Left lung (tissue), 10 donors: ENCODE measurements around the gene PTRH1. TPM values are rescaled to one million over a fixed set of nuclear protein-coding genes. Genes with fewer than 3 reads are reported as not detected.

Experiments
- ATAC-seq: fragments of 200-7000 bp; cut with Tn5 transposase; one replicate; pipeline ENCODE4 v1.9.1; 2020; ENCODE audit warnings: moderate library complexity
- DNase-seq, 4 donors: peaks; one replicate each; pipeline ENCODE4 v3.0.0-alpha.2; 2013 to 2020
- H3K27ac ChIP-seq, 2 donors: fragments of 200-600 bp; sonication (generic) in 1 of 2; one replicate each; pipeline versions ENCODE4 v1.5.0 to v1.8.0; 2020 to 2021
- H3K27me3 ChIP-seq, 2 donors: fragments of 200-600 bp; sonication (generic) in 1 of 2; one replicate each; pipeline versions ENCODE4 v1.5.0 to v1.8.0; 2020 to 2021
- H3K36me3 ChIP-seq, 2 donors: fragments of 200-600 bp; sonication (generic) in 1 of 2; one replicate each; pipeline versions ENCODE4 v1.5.0 to v1.8.0; 2020 to 2021
- H3K4me1 ChIP-seq, 2 donors: fragments of 200-600 bp; one replicate each; pipeline ENCODE4 v1.8.0; 2021
- H3K4me3 ChIP-seq, 2 donors: fragments of 200-600 bp; sonication (generic) in 1 of 2; one replicate each; pipeline versions ENCODE4 v1.5.0 to v1.8.0; 2020 to 2021; ENCODE audit warnings: mild to moderate bottlenecking in 1 of 2
- H3K9me3 ChIP-seq, 2 donors: fragments of 200-600 bp; sonication (generic) in 1 of 2; one replicate each; pipeline versions ENCODE4 v1.5.0 to v1.8.0; 2020 to 2021
- intact Hi-C, 2 donors: fragments of 100-400 bp; cut with DNase I; formaldehyde crosslinking; loops; one replicate each; pipeline versions ENCODE4 v1.11.2 to v1.14.2; 2022
- polyA plus RNA-seq, 6 donors: library from polyadenylated mRNA; unstranded; fragments of 120-200 nt; gene quantifications; one replicate each; pipeline ENCODE4 v1.2.1, GENCODE V29; 2013; ENCODE audit not compliant: insufficient read length in 6 of 6
- total RNA-seq, 2 donors: library from RNA; stranded (reverse); fragmentation: NEBNext Ultra II Directional; extraction: Animal tissue kit (Norgen Biotek cat#: 25700); gene quantifications; one replicate each; pipeline ENCODE4 v1.2.1, GENCODE V29; 2021
- TF ChIP-seq, protein P1 (sequence below), 2 donors: fragments of 200-600 bp; sonication (generic) in 1 of 2; IDR thresholded peaks; one replicate each; pipeline versions ENCODE4 v1.5.0 to v1.8.0; 2021; ENCODE audit warnings: antibody characterized with exemption in 2 of 2
- donor health status: DM: no; HTN: yes; CAD: no.
- donor health status: DM: no; HTN: no; CAD: no.

Gene PTRH1
- total and polyA plus RNA-seq, 8 donors = 3.6 to 20.2 (median 6.8) TPM

GRCh38 chr9:127684576-127684975, 30.9 kb downstream of the PTRH1 start:
- Histone ChIP-seq H3K4me3 (no peak overlapping the region), H3K4me1 (no peaks in the 10 kb centered on the region), H3K27me3 (no peaks in the 10 kb centered on the region), H3K36me3 (peaks cover 0 to 78% of the 10 kb centered on the region in 2 donors), H3K9me3 (no peaks in the 10 kb centered on the region), H3K27ac (no peak overlapping the region)
- intact Hi-C loops = no loop called here
- ATAC-seq (no peak), DNase-seq (no peak)
- TF ChIP-seq, protein P1, sequence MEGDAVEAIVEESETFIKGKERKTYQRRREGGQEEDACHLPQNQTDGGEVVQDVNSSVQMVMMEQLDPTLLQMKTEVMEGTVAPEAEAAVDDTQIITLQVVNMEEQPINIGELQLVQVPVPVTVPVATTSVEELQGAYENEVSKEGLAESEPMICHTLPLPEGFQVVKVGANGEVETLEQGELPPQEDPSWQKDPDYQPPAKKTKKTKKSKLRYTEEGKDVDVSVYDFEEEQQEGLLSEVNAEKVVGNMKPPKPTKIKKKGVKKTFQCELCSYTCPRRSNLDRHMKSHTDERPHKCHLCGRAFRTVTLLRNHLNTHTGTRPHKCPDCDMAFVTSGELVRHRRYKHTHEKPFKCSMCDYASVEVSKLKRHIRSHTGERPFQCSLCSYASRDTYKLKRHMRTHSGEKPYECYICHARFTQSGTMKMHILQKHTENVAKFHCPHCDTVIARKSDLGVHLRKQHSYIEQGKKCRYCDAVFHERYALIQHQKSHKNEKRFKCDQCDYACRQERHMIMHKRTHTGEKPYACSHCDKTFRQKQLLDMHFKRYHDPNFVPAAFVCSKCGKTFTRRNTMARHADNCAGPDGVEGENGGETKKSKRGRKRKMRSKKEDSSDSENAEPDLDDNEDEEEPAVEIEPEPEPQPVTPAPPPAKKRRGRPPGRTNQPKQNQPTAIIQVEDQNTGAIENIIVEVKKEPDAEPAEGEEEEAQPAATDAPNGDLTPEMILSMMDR (IDR thresholded peaks at IDR 0.05) = no peak

- Histone ChIP-seq H3K9me3 (no peaks in the 10 kb centered on the region), H3K27me3 (no peaks in the 10 kb centered on the region), H3K27ac (no peak overlapping the region), H3K4me3 (no peak overlapping the region), H3K4me1 (no peaks in the 10 kb centered on the region), H3K36me3 (peaks cover 0 to 76% of the 10 kb centered on the region in 2 donors)
- intact Hi-C loops = no loop called here
- ATAC-seq (no peak), DNase-seq (no peak)
- TF ChIP-seq, protein P1 (IDR thresholded peaks at IDR 0.05) = no peak
Measured at GRCh38 chr9:127683723-127684122, 31.7 kb downstream of the PTRH1 start.

GRCh38 chr9:127682351-127683136, 32.9 kb downstream of the PTRH1 start:
- DNase-seq (no peak), ATAC-seq (no peak)
- no peak overlapping the region for H3K4me3 ChIP-seq
- H3K9me3 ChIP-seq = no peaks in the 10 kb centered on the region
- intact Hi-C loops = no loop called here
- peaks cover 0 to 73% of the 10 kb centered on the region in 2 donors for H3K36me3 ChIP-seq
- no peaks in the 10 kb centered on the region for H3K4me1 ChIP-seq
- H3K27ac ChIP-seq = no peak overlapping the region
- TF ChIP-seq, protein P1 (IDR thresholded peaks at IDR 0.05) = no peak
- H3K27me3 ChIP-seq = no peaks in the 10 kb centered on the region

- no peak overlapping the region for H3K4me3 ChIP-seq
- H3K4me1 ChIP-seq = no peaks in the 10 kb centered on the region
- DNase-seq (no peak), ATAC-seq (no peak)
- TF ChIP-seq, protein P1 (IDR thresholded peaks at IDR 0.05) = no peak
- H3K27ac ChIP-seq = no peak overlapping the region
- intact Hi-C loops = no loop called here
- H3K9me3 ChIP-seq = no peaks in the 10 kb centered on the region
- no peaks in the 10 kb centered on the region for H3K27me3 ChIP-seq
- peaks cover 0 to 69% of the 10 kb centered on the region in 2 donors for H3K36me3 ChIP-seq
Measured at GRCh38 chr9:127680846-127681245, 34.6 kb downstream of the PTRH1 start.

GRCh38 chr9:127680226-127680625, 35.2 kb downstream of the PTRH1 start:
- no peak overlapping the region for H3K27ac ChIP-seq
- TF ChIP-seq, protein P1 (IDR thresholded peaks at IDR 0.05) = no peak
- H3K36me3 ChIP-seq = peaks cover 0 to 75% of the 10 kb centered on the region in 2 donors
- intact Hi-C loops = no loop called here
- H3K4me3 ChIP-seq = no peak overlapping the region
- DNase-seq = no peak
- H3K9me3 ChIP-seq = no peaks in the 10 kb centered on the region
- no peaks in the 10 kb centered on the region for H3K27me3 ChIP-seq
- ATAC-seq = no peak
- H3K4me1 ChIP-seq = no peaks in the 10 kb centered on the region
